Measurements from ENCODE around the gene TBC1D2B.

Gene TBC1D2B

DNA sequence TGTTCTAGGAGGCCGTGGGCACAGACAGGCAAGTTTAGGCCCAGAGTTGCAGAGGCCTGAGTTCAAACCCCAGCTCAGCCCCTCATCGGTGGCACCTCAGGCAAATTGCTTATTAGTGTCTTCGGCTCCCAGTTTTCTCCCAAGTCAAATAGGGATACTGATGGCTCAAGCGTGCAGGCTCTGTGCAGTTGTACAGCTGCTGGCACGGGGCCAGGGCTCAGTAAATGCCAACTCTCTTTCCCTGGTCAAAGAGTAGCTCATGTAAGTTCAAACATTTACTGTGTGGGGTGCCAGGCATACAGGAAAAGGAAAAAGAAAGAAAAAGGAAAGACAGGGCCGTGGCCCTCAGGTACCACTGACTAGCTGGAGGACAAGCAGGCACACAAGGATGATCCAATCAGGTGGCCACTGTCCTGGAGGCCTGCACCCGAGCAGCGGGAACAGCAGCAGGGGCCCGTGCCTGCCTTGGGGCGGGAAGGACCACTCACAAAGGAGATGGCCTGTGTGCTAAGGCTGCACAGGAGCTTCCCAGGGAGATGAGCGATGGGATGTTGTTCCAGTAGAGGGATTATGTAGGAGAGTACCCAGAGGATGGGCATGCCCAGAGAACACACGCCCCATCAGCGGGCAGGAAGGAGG, 70.8 kb downstream of the TBC1D2B start:
- Histone ChIP-seq H3K27me3 (replicated peaks; ENCODE audit: control insufficient read depth, insufficient read depth, low read length) (no peaks in the 10 kb centered on the region), H3K36me3 (ENCODE audit: control insufficient read depth, insufficient read depth, low read length) (peaks cover 32% of the 10 kb centered on the region), H3K4me3 (replicated peaks; ENCODE audit: low read depth, low read length) (no peak overlapping the region)
- no peak for DNase-seq (ENCODE audit: extremely low read depth, insufficient read length)
- TF ChIP-seq, protein P1, sequence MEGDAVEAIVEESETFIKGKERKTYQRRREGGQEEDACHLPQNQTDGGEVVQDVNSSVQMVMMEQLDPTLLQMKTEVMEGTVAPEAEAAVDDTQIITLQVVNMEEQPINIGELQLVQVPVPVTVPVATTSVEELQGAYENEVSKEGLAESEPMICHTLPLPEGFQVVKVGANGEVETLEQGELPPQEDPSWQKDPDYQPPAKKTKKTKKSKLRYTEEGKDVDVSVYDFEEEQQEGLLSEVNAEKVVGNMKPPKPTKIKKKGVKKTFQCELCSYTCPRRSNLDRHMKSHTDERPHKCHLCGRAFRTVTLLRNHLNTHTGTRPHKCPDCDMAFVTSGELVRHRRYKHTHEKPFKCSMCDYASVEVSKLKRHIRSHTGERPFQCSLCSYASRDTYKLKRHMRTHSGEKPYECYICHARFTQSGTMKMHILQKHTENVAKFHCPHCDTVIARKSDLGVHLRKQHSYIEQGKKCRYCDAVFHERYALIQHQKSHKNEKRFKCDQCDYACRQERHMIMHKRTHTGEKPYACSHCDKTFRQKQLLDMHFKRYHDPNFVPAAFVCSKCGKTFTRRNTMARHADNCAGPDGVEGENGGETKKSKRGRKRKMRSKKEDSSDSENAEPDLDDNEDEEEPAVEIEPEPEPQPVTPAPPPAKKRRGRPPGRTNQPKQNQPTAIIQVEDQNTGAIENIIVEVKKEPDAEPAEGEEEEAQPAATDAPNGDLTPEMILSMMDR (IDR thresholded peaks at IDR 0.05; ENCODE audit: insufficient read depth, low read length, poor library complexity, severe bottlenecking), result no peak

- no peak for DNase-seq (ENCODE audit: extremely low read depth, insufficient read length)
- Histone ChIP-seq H3K4me3 (replicated peaks; ENCODE audit: low read depth, low read length) (no peak overlapping the region), H3K27me3 (replicated peaks; ENCODE audit: control insufficient read depth, insufficient read depth, low read length) (no peaks in the 10 kb centered on the region), H3K36me3 (ENCODE audit: control insufficient read depth, insufficient read depth, low read length) (peaks cover 35% of the 10 kb centered on the region)
- TF ChIP-seq, protein P1 (IDR thresholded peaks at IDR 0.05; ENCODE audit: insufficient read depth, low read length, poor library complexity, severe bottlenecking), result no peak
Observed at GRCh38 chr15:78004919-78005634, 72.4 kb downstream of the TBC1D2B start.

GRCh38 chr15:78004222-78004727, 73.2 kb downstream of the TBC1D2B start:
- peaks cover 35% of the 10 kb centered on the region for H3K36me3 ChIP-seq (ENCODE audit: control insufficient read depth, insufficient read depth, low read length)
- TF ChIP-seq, protein P1 (IDR thresholded peaks at IDR 0.05; ENCODE audit: insufficient read depth, low read length, poor library complexity, severe bottlenecking), result no peak
- H3K27me3 ChIP-seq (replicated peaks; ENCODE audit: control insufficient read depth, insufficient read depth, low read length), result no peaks in the 10 kb centered on the region

GRCh38 chr15:78003539-78004008, 73.9 kb downstream of the TBC1D2B start:
- TF ChIP-seq, protein P1 (IDR thresholded peaks at IDR 0.05; ENCODE audit: insufficient read depth, low read length, poor library complexity, severe bottlenecking), result no peak
- H3K36me3 ChIP-seq (ENCODE audit: control insufficient read depth, insufficient read depth, low read length), result peaks cover 36% of the 10 kb centered on the region

More at GRCh38 chr15:78004222-78004727, 73.2 kb downstream of the TBC1D2B start:
- no peak for DNase-seq (ENCODE audit: extremely low read depth, insufficient read length)
- H3K4me3 ChIP-seq (replicated peaks; ENCODE audit: low read depth, low read length), result no peak overlapping the region

DNA sequence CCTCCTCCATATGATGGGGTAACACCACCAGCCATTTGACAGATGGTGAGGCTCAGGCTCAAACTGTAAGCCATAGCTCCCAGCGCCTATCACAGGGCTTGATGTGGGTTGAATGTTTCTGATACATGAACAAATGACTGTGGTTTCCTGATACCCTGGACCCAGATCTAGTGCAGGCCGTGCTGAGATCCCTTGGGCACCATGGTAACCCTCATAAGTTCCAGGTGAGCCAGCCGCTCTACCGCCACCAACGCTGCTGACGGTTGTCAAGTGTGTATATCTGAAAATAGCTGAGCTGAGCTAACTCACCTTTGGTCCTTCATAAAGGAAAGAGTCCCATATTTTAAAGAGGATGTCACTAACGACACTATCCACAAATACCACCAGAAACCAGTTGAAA, 74.5 kb downstream of the TBC1D2B start:
- Histone ChIP-seq H3K36me3 (ENCODE audit: control insufficient read depth, insufficient read depth, low read length) (peaks cover 34% of the 10 kb centered on the region), H3K4me3 (replicated peaks; ENCODE audit: low read depth, low read length) (no peak overlapping the region), H3K27me3 (replicated peaks; ENCODE audit: control insufficient read depth, insufficient read depth, low read length) (no peaks in the 10 kb centered on the region)
- TF ChIP-seq, protein P1 (IDR thresholded peaks at IDR 0.05; ENCODE audit: insufficient read depth, low read length, poor library complexity, severe bottlenecking), result no peak
- no peak for DNase-seq (ENCODE audit: extremely low read depth, insufficient read length)

More at GRCh38 chr15:78003539-78004008, 73.9 kb downstream of the TBC1D2B start:
- Histone ChIP-seq H3K4me3 (replicated peaks; ENCODE audit: low read depth, low read length) (no peak overlapping the region), H3K27me3 (replicated peaks; ENCODE audit: control insufficient read depth, insufficient read depth, low read length) (no peaks in the 10 kb centered on the region)
- DNase-seq (ENCODE audit: extremely low read depth, insufficient read length), result no peak
